ENCODE measurements around the gene CCNYL1.
"Not testable (repeated sequence)": the region's sequence is repeated elsewhere in the genome, so short reads cannot be mapped to it uniquely, and the experiment has no call there.

CCNYL1 gene

DNA sequence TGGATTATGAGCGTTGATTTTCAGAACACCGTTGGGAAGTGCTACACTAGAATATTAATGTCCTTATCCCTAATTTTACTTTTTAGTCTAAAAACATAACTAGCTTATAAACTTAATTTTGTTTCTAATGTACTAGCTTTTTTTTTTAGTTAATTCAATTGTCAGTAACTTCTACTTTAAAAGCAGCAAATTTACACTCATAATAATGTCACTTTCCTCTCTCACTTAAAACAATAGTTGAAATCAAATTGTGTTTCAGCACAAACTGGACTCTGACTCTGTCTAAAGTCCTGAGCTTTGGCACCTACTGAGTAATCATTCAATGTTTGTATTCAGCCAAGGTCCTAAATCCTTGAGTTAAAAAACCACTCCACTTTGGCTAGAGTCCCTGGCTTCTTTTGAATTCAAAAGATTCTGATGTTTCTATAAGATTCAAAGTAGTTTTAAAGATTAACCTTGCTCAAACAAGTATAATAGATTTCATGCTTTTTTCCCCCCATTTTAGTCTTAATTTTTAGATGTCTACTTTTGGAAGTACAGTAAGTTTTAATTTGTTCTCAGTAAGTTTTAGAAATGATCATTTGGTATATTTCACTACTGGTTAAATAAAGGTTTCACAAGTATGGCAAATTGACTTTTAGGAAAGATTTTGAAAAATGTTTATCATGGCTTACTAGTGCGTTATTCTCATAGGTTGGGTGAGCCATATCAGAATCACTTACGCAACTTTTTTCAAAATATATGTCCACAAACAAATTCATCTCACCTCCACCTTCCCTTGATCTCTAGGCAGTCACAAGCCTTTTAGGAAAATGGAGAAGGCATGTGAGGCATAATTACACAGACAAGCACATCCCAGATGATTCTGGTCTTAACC lies 23.4 kb downstream of the CCNYL1 start:
- Mint-ChIP-seq H3K4me1 (ENCODE audit: low read depth) (peaks cover 3% of the 10 kb centered on the region), H3K4me3 (no peak overlapping the region), H3K9me3 (no peaks in the 10 kb centered on the region), H3K27me3 (ENCODE audit: low read depth) (no peaks in the 10 kb centered on the region), H3K27ac (no peak overlapping the region), H3K36me3 (ENCODE audit: low read depth) (peaks cover 5% of the 10 kb centered on the region)
- DNase-seq (ENCODE audit: low spot score), result no peak

DNA sequence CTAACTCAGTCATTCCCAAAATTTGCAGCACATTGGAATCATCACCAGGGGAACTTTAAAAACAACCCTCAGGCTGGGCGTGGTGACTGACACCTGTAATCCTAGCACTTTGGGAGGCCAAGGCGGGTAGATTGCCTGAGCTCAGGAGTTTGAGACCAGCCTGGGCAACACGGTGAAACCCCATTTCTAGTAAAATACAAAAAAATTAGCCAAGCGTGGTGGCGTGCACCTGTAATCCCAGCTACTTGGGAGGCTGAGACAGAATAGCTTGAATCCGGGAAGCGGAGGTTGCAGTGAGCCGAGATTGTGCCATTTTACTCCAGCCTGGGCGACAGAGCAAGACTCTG lies 24.0 kb downstream of the CCNYL1 start:
- not testable (repeated sequence) for H3K4me1 Mint-ChIP-seq (ENCODE audit: low read depth); DNase-seq (ENCODE audit: low spot score); H3K9me3 Mint-ChIP-seq; H3K36me3 Mint-ChIP-seq (ENCODE audit: low read depth); H3K4me3 Mint-ChIP-seq; H3K27me3 Mint-ChIP-seq (ENCODE audit: low read depth); H3K27ac Mint-ChIP-seq

- no peaks in the 10 kb centered on the region for H3K36me3 Mint-ChIP-seq (ENCODE audit: low read depth)
- no peak for DNase-seq (ENCODE audit: low spot score)
- no peaks in the 10 kb centered on the region for H3K4me1 Mint-ChIP-seq (ENCODE audit: low read depth)
- H3K27me3 Mint-ChIP-seq (ENCODE audit: low read depth), result no peaks in the 10 kb centered on the region
- H3K4me3 Mint-ChIP-seq, result no peak overlapping the region
- no peaks in the 10 kb centered on the region for H3K9me3 Mint-ChIP-seq
- no peak overlapping the region for H3K27ac Mint-ChIP-seq
Observed at GRCh38 chr2:207743514-207743913, 32.1 kb downstream of the CCNYL1 start.

- H3K4me3 Mint-ChIP-seq, result no peak overlapping the region
- no peak overlapping the region for H3K27ac Mint-ChIP-seq
- DNase-seq (ENCODE audit: low spot score), result no peak
- H3K36me3 Mint-ChIP-seq (ENCODE audit: low read depth), result no peaks in the 10 kb centered on the region
- no peaks in the 10 kb centered on the region for H3K4me1 Mint-ChIP-seq (ENCODE audit: low read depth)
- no peaks in the 10 kb centered on the region for H3K9me3 Mint-ChIP-seq
- no peaks in the 10 kb centered on the region for H3K27me3 Mint-ChIP-seq (ENCODE audit: low read depth)
Observed at GRCh38 chr2:207744050-207744449, 32.6 kb downstream of the CCNYL1 start.

DNA sequence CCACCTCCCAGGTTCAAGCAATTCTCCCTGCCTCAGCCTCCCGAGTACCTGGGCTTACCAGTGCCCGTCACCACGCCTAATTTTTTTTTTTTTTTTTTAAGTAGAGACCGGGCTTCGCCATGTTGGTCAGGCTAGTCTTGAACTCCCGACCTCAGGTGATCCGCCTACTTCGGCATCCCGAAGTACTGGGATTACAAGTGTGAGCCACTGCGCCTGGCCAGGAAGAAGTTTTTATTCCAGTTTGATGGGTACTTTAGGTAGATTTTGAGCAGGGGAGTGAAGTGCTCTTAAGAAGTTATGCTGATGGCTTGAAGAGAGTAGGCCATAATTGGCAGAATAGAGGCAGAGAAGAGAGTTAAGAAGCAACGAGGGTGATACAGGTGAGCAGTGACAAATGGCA lies 33.0 kb downstream of the CCNYL1 start:
- H3K27ac Mint-ChIP-seq, result no peak overlapping the region
- H3K27me3 Mint-ChIP-seq (ENCODE audit: low read depth), result no peaks in the 10 kb centered on the region
- DNase-seq (ENCODE audit: low spot score), result no peak
- no peaks in the 10 kb centered on the region for H3K36me3 Mint-ChIP-seq (ENCODE audit: low read depth)
- H3K4me3 Mint-ChIP-seq, result no peak overlapping the region
- no peaks in the 10 kb centered on the region for H3K4me1 Mint-ChIP-seq (ENCODE audit: low read depth)
- no peaks in the 10 kb centered on the region for H3K9me3 Mint-ChIP-seq

DNA sequence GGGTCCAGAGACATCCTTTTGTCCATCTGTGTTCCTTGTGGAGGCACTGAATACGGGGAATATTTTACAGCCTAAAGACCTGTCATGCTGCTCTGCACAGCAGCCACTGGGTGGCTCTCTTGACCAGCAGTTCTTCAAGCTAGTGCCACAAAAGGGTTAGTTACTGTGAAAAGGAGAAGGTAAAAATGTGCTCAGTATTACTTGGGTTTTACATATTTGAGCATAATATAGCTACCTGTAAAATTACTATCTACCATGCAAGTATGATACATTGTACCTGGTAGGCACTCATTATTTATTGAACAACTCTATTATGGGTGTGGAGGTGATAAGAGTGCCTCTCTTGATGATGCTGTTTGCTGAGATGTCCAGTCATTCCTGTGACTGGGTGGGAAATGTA lies 34.7 kb downstream of the CCNYL1 start:
- Mint-ChIP-seq H3K4me3 (no peak overlapping the region), H3K9me3 (no peaks in the 10 kb centered on the region), H3K27ac (no peak overlapping the region), H3K27me3 (ENCODE audit: low read depth) (no peaks in the 10 kb centered on the region), H3K4me1 (ENCODE audit: low read depth) (no peaks in the 10 kb centered on the region), H3K36me3 (ENCODE audit: low read depth) (no peaks in the 10 kb centered on the region)
- DNase-seq (ENCODE audit: low spot score), result no peak

GRCh38 chr2:207747653-207748560 lies 36.5 kb downstream of the CCNYL1 start:
- no peaks in the 10 kb centered on the region for H3K4me1 Mint-ChIP-seq (ENCODE audit: low read depth)
- H3K36me3 Mint-ChIP-seq (ENCODE audit: low read depth), result no peaks in the 10 kb centered on the region
- H3K9me3 Mint-ChIP-seq, result no peaks in the 10 kb centered on the region
- no peaks in the 10 kb centered on the region for H3K27me3 Mint-ChIP-seq (ENCODE audit: low read depth)
- no peak for DNase-seq (ENCODE audit: low spot score)
- no peak overlapping the region for H3K27ac Mint-ChIP-seq
- H3K4me3 Mint-ChIP-seq, result no peak overlapping the region

DNA sequence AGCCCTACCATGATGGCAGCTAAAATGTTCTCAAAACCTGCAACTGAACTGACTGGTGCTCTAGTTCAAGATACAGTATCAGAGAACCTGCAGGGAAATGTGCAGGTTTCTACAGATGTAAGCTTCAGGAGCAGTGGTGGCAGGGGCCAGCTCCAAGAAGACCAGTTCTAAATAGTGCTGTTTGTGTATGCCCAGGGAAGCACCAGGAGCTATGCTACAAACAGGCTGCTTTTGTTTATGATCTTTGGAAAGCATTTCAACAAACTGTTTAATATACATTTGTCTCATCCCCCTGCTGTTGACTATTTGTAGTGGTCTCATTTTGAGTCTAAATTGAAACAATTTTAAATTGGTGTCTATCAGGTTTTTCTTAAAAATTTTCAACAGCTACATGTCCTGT lies 37.6 kb downstream of the CCNYL1 start:
- Mint-ChIP-seq H3K27me3 (ENCODE audit: low read depth) (no peaks in the 10 kb centered on the region), H3K4me3 (no peak overlapping the region), H3K4me1 (ENCODE audit: low read depth) (no peaks in the 10 kb centered on the region), H3K9me3 (no peaks in the 10 kb centered on the region), H3K27ac (no peak overlapping the region), H3K36me3 (ENCODE audit: low read depth) (peaks cover 1% of the 10 kb centered on the region)
- DNase-seq (ENCODE audit: low spot score), result no peak

DNA sequence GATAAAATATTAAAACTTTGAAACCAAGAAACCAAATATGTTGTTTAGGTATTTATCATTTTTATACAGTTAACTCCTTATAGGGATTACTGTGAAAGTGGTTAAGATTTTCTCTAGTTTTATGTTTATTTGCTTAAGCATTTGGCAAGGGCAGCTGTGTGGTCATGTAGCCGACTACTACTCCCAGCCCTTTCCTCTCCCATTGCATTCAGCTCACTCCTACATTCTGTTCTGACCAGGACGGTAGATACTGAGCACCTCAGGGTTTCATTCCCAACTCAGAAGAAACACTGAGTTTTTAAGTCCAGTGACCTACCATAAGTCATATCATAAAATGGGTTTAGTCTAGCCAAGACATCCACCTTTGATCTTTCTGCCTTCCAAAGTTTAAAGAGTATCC lies 38.4 kb downstream of the CCNYL1 start:
- H3K4me3 Mint-ChIP-seq, result no peak overlapping the region
- DNase-seq (ENCODE audit: low spot score), result no peak

DNA sequence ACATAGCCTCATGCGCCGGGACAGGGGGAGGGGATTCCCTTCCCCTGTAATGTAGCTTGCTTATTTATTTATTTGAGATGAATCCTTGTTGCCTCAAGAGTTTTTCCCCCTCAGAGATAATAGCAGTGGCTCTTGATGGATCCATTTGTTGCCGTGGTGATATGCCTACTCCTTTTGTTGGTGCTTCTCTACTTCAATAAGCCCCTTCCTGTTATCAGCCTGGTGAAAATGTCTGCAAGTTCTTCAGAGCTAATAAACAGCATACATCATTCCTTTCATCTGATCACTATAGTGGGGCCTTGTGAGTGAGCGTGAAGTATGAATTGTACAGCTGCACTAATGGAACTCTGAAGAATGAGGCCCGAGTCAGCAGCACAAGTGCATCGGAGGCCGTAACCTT lies 38.9 kb downstream of the CCNYL1 start:
- Mint-ChIP-seq H3K27me3 (ENCODE audit: low read depth) (no peaks in the 10 kb centered on the region), H3K27ac (no peak overlapping the region), H3K4me3 (no peak overlapping the region), H3K36me3 (ENCODE audit: low read depth) (peaks cover 1% of the 10 kb centered on the region), H3K9me3 (no peaks in the 10 kb centered on the region), H3K4me1 (ENCODE audit: low read depth) (no peaks in the 10 kb centered on the region)
- DNase-seq (ENCODE audit: low spot score), result no peak

More for the DNA sequence above, 38.4 kb downstream of the CCNYL1 start:
- Mint-ChIP-seq H3K27me3 (ENCODE audit: low read depth) (no peaks in the 10 kb centered on the region), H3K36me3 (ENCODE audit: low read depth) (peaks cover 1% of the 10 kb centered on the region), H3K4me1 (ENCODE audit: low read depth) (no peaks in the 10 kb centered on the region), H3K27ac (no peak overlapping the region), H3K9me3 (no peaks in the 10 kb centered on the region)

DNA sequence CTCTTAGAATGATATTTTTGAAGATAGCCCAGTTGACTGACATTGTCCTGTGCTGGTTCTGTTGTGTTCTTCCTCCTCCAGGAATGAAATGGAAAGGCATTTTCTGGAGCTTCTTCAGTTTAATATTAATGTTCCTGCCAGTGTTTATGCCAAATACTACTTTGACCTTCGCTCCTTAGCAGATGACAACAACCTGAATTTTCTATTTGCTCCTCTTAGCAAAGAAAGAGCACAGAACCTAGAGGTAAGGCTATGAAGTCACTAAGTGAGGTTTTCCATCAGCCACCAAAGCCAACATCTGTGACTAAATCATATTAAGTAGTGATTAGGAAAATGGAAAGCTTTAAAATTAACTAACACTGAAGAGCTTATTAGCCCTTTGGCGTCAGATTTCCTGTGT lies 39.4 kb downstream of the CCNYL1 start:
- no peaks in the 10 kb centered on the region for H3K9me3 Mint-ChIP-seq
- no peak for DNase-seq (ENCODE audit: low spot score)
- H3K4me3 Mint-ChIP-seq, result no peak overlapping the region
- peaks cover 1% of the 10 kb centered on the region for H3K36me3 Mint-ChIP-seq (ENCODE audit: low read depth)
- no peaks in the 10 kb centered on the region for H3K27me3 Mint-ChIP-seq (ENCODE audit: low read depth)
- H3K27ac Mint-ChIP-seq, result no peak overlapping the region
- no peaks in the 10 kb centered on the region for H3K4me1 Mint-ChIP-seq (ENCODE audit: low read depth)

GRCh38 chr2:207753688-207754087 lies 42.2 kb downstream of the CCNYL1 start:
- H3K36me3 Mint-ChIP-seq (ENCODE audit: low read depth); H3K4me3 Mint-ChIP-seq; H3K4me1 Mint-ChIP-seq (ENCODE audit: low read depth); H3K27me3 Mint-ChIP-seq (ENCODE audit: low read depth); H3K27ac Mint-ChIP-seq; H3K9me3 Mint-ChIP-seq; DNase-seq (ENCODE audit: low spot score): not testable (repeated sequence)

DNA sequence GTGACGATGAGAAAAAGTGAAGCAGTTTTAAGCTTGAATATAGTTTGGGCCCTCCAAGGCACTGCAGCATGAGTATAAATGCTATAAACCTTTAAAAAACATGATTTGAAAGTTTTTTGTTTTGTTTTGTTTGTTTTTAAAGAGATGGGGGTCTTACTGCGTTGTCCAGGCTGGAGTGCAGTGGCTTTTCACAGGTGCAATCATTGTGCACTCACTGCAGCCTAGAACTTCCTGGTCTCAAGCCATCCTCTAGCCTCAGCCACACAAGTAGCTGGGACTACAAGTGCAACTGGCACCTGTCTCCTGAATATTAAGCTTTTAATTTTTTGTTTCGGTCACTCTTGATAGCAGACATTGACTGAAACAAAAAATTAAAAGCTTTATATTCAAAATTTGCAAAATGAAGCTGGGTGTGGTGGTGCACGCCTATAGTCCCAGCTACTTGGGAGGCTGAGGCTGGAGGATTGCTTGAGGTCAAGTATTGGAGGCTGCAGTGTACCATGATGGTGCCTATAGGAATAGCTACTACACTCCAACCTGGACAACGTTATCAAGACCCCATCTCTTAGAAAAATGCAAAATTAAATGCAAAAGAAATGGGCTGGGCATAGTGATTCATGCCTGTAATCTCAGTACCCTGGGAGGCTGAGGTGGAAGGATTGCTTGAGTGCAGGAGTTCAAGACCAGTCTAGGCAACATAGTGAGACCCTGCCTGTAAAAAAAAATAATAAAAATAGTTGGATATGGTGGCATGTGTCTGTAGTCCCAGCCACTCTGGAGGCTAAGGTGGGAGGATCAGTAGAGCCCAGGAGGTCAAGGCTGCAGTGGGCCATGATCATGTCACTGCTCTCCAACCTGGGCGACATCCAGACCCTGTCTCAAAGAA lies 43.3 kb downstream of the CCNYL1 start:
- H3K4me3 Mint-ChIP-seq, result no peak overlapping the region
- H3K36me3 Mint-ChIP-seq (ENCODE audit: low read depth), result peaks cover 1% of the 10 kb centered on the region
- H3K9me3 Mint-ChIP-seq, result no peaks in the 10 kb centered on the region
- no peak overlapping the region for H3K27ac Mint-ChIP-seq
- no peak for DNase-seq (ENCODE audit: low spot score)
- H3K27me3 Mint-ChIP-seq (ENCODE audit: low read depth), result peaks cover 2% of the 10 kb centered on the region
- H3K4me1 Mint-ChIP-seq (ENCODE audit: low read depth), result no peaks in the 10 kb centered on the region

DNA sequence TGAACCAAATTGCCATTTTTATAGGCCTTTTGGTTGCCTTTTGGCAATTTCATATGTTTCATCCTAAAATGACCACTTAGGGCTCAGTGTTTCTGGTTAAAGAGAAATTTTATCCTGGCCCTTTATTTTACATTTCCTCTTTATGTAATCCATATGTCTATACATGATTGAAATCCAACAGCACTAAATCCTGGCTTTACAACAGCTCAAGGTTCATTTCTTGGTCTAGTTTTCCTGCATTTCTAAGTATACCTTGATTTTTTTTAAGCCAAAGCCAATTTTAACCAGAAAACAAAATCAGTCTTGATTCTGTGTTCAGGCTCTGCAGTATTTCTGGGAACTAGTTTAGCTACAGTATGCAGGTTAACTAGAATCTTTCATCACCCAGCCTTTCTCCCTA lies 46.6 kb downstream of the CCNYL1 start:
- Mint-ChIP-seq H3K36me3 (ENCODE audit: low read depth) (peaks cover 1% of the 10 kb centered on the region), H3K4me1 (ENCODE audit: low read depth) (no peaks in the 10 kb centered on the region), H3K4me3 (no peak overlapping the region), H3K27me3 (ENCODE audit: low read depth) (peaks cover 10% of the 10 kb centered on the region), H3K9me3 (no peaks in the 10 kb centered on the region), H3K27ac (no peak overlapping the region)
- DNase-seq (ENCODE audit: low spot score), result no peak

All from T-helper 2 cell treated with Interferon-gamma antibody and Interleukin-4, amounts not matched to agents 5 μg/mL and 100 μg/mL, for 36 hours (primary cell).